ENCODE results near the gene PRDM16.

DNA sequence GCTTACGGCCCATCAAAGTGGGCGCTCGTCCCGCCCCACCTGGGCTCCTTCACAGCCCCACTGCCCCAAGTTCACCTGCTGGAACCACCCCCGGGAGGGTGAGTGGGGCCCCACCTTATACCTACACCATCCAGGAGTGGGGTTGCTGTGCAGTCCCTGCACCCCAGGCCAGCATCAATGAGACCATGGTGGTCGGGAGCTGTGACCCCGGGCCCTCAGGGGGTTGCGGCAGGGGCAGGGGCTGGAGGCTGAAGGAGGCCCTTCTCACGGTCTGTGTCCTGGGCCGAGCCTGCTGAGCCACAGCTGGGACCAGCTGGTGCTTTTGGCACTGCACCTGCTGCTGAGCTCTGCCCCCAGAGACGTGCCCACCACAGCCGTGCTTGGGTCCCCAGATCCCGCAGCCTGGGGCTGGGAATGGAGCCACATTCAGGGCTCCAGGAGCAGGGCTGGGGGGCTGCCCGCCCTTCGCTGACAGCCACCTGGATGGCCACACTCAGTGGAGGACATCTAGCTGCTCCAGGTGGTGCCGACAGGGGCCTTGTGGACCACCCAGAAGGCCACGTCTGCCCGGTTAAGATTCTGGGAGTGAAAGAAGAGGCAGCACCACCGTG, 30.3 kb upstream of the PRDM16 start:
- TF ChIP-seq, protein P1, sequence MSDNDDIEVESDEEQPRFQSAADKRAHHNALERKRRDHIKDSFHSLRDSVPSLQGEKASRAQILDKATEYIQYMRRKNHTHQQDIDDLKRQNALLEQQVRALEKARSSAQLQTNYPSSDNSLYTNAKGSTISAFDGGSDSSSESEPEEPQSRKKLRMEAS (IDR thresholded peaks at IDR 0.05; ENCODE audit: low read depth, low read length), result no peak
- TF ChIP-seq, protein P2, sequence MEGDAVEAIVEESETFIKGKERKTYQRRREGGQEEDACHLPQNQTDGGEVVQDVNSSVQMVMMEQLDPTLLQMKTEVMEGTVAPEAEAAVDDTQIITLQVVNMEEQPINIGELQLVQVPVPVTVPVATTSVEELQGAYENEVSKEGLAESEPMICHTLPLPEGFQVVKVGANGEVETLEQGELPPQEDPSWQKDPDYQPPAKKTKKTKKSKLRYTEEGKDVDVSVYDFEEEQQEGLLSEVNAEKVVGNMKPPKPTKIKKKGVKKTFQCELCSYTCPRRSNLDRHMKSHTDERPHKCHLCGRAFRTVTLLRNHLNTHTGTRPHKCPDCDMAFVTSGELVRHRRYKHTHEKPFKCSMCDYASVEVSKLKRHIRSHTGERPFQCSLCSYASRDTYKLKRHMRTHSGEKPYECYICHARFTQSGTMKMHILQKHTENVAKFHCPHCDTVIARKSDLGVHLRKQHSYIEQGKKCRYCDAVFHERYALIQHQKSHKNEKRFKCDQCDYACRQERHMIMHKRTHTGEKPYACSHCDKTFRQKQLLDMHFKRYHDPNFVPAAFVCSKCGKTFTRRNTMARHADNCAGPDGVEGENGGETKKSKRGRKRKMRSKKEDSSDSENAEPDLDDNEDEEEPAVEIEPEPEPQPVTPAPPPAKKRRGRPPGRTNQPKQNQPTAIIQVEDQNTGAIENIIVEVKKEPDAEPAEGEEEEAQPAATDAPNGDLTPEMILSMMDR (IDR thresholded peaks at IDR 0.05; ENCODE audit: low read depth, low read length), result no peak
